A549 (cell line): ENCODE data around the gene TCL1A. TPM values are rescaled to one million over a fixed set of nuclear protein-coding genes. Genes with fewer than 3 reads are reported as not detected.

Experiments used
- ATAC-seq, 2 experiments: fragments of 200-7000 bp in 1 of 2; fragments of >200 bp in 1 of 2; cut with Nextera tagmentation in 1 of 2; cut with Tn5 transposase in 1 of 2; 3 replicates each; pipeline versions ENCODE4 v1.8.0 to v1.9.1; 2018 to 2020; ENCODE audit warnings: mild to moderate bottlenecking in 1 of 2, moderate library complexity in 1 of 2
- CTCF ChIA-PET: fragments of 300-600 bp; sonication (Branson Sonifier 250); formaldehyde crosslinking; extraction: SDS; loops from one replicate; lab custom pipeline; 2021; ENCODE audit warnings: antibody characterized with exemption, inconsistent platforms; lab: Yijun Ruan, JAX
- POLR2A ChIA-PET: fragments of 350-600 bp; formaldehyde crosslinking; extraction: SDS; loops from one replicate; lab custom pipeline; 2021; ENCODE audit warnings: antibody characterized with exemption, inconsistent platforms; lab: Yijun Ruan, JAX
- DNase-seq, 2 experiments: peaks; one replicate each; pipeline versions ENCODE4 v3.0.0 to v3.0.0-alpha.2; 2011 to 2016; ENCODE audit warnings: low read depth in 1 of 2, low spot score in 1 of 2
- FAIRE-seq: peaks from 2 replicates; lab custom pipeline; 2011; peaks lifted over from hg19 to GRCh38; lab: Jason Lieb, UNC
- H3K27ac ChIP-seq, 2 experiments: fragments of >200 bp; sonication (Bioruptor Twin); formaldehyde crosslinking; 3 replicates each; pipeline ENCODE4 v1.5.1; 2016 to 2017
- H3K4me1 ChIP-seq: fragments of >200 bp; sonication (Bioruptor Twin); formaldehyde crosslinking; 3 replicates; pipeline ENCODE4 v1.6.1; 2016
- H3K4me2 ChIP-seq: fragments of >200 bp; sonication (Bioruptor Twin); formaldehyde crosslinking; 3 replicates; pipeline ENCODE4 v1.6.1; 2016
- H3K4me3 ChIP-seq: fragments of >200 bp; sonication (Bioruptor Twin); formaldehyde crosslinking; 3 replicates; pipeline ENCODE4 v1.5.1; 2016
- H3K9me3 ChIP-seq: fragments of >200 bp; sonication (Bioruptor Twin); formaldehyde crosslinking; 3 replicates; pipeline ENCODE4 v1.6.1; 2016
- ATOH8 ChIP-seq: fragments of 250-450 bp; sonication (Bioruptor Pico); IDR thresholded peaks from 2 replicates; pipeline ENCODE4 v1.5.0; 2020; ENCODE audit warnings: low read depth, mild to moderate bottlenecking, moderate library complexity
- CEBPB ChIP-seq, 2 experiments: fragments of >200 bp in 1 of 2; sonication (Bioruptor Twin) in 1 of 2; formaldehyde crosslinking in 1 of 2; IDR thresholded peaks; 2 replicates each; pipeline ENCODE4 v1.6.1; 2012 to 2016
- CHD4 ChIP-seq: fragments of 200-600 bp; sonication (generic); IDR thresholded peaks from 2 replicates; pipeline ENCODE4 v1.6.1; 2016; ENCODE audit warnings: antibody characterized with exemption, mild to moderate bottlenecking, borderline replicate concordance
- EHF ChIP-seq: fragments of 250-450 bp; sonication (Bioruptor Pico); IDR thresholded peaks from 2 replicates; pipeline ENCODE4 v1.5.0; 2020; ENCODE audit warnings: mild to moderate bottlenecking
- FOSB ChIP-seq: fragments of 250-450 bp; sonication (Bioruptor Pico); IDR thresholded peaks from 2 replicates; pipeline ENCODE4 v1.5.0; 2020; ENCODE audit warnings: mild to moderate bottlenecking, moderate library complexity
- FOSL2 ChIP-seq, 2 experiments: fragments of 450-650 bp in 1 of 2; fragments of >200 bp in 1 of 2; sonication (Bioruptor Twin) in 1 of 2; formaldehyde crosslinking; IDR thresholded peaks; 2 replicates each; pipeline versions ENCODE4 v1.5.0 to v1.6.1; 2016 to 2020; ENCODE audit warnings: mild to moderate bottlenecking in 1 of 2, moderate library complexity in 1 of 2
- HEYL ChIP-seq: fragments of 250-450 bp; sonication (Bioruptor Pico); IDR thresholded peaks from 2 replicates; pipeline ENCODE4 v1.8.0; 2021; ENCODE audit warnings: mild to moderate bottlenecking, moderate library complexity
- HOXA7 ChIP-seq: fragments of 250-450 bp; sonication (Bioruptor Pico); IDR thresholded peaks from 2 replicates; pipeline ENCODE4 v1.5.0; 2020; ENCODE audit warnings: mild to moderate bottlenecking, moderate library complexity
- HOXB13 ChIP-seq: fragments of 250-450 bp; sonication (Bioruptor Pico); IDR thresholded peaks from 2 replicates; pipeline ENCODE4 v1.5.0; 2020; ENCODE audit warnings: low read depth, mild to moderate bottlenecking, moderate library complexity
- JUN ChIP-seq, 2 experiments: fragments of >200 bp; sonication (Bioruptor Twin); formaldehyde crosslinking; IDR thresholded peaks; 2 replicates in 1 of 2; 3 replicates in 1 of 2; pipeline ENCODE4 v1.6.1; 2016 to 2017
- JUNB ChIP-seq: fragments of >200 bp; sonication (Bioruptor Twin); formaldehyde crosslinking; IDR thresholded peaks from 2 replicates; pipeline ENCODE4 v1.6.1; 2016
- KDM1A ChIP-seq: fragments of 200-600 bp; sonication (generic); IDR thresholded peaks from 2 replicates; pipeline ENCODE4 v1.6.1; 2016; ENCODE audit warnings: low read depth, mild to moderate bottlenecking
- NR3C1 ChIP-seq: fragments of >200 bp; sonication (Bioruptor Twin); formaldehyde crosslinking; IDR thresholded peaks from 3 replicates; pipeline ENCODE4 v1.6.1; 2017
- PHF8 ChIP-seq: fragments of 200-600 bp; sonication (generic); IDR thresholded peaks from 2 replicates; pipeline ENCODE4 v1.6.1; 2016; ENCODE audit warnings: low read depth, mild to moderate bottlenecking, antibody characterized with exemption, moderate library complexity, borderline replicate concordance
- POLR2A ChIP-seq: IDR thresholded peaks from 2 replicates; pipeline ENCODE4 v1.6.1; 2012; ENCODE audit warnings: mild to moderate bottlenecking, low read length
- POLR2AphosphoS2 ChIP-seq: conservative IDR thresholded peaks from 2 replicates; pipeline ENCODE4 v1.6.1; 2012; ENCODE audit warnings: low read length, improper control_type of control experiment, inconsistent platforms
- RAD21 ChIP-seq, 2 experiments: fragments of >200 bp in 1 of 2; sonication (Bioruptor Twin) in 1 of 2; formaldehyde crosslinking in 1 of 2; IDR thresholded peaks in 1 of 2; conservative IDR thresholded peaks in 1 of 2; 2 replicates in 1 of 2; 3 replicates in 1 of 2; pipeline ENCODE4 v1.6.1; 2012 to 2018; ENCODE audit warnings: inconsistent platforms in 1 of 2
- ZFP36 ChIP-seq: fragments of 450-650 bp; IDR thresholded peaks from 2 replicates; pipeline ENCODE4 v1.6.1; 2014; ENCODE audit warnings: borderline replicate concordance; ENCODE audit not compliant: partially characterized antibody
- ZNF302 ChIP-seq: fragments of 250-450 bp; sonication (Bioruptor Pico); IDR thresholded peaks from 2 replicates; pipeline ENCODE4 v1.9.0; 2021; ENCODE audit warnings: inconsistent platforms, mild to moderate bottlenecking, moderate library complexity
- WGBS: methylation state at CpG from one replicate; pipeline ENCODE4 v1.1.6; 2017; ENCODE audit errors: missing lambda C conversion rate; 5-methylcytosine and 5-hydroxymethylcytosine counted together
- polyA plus RNA-seq, 4 experiments: library from polyadenylated mRNA; depleted of rRNA in 3 of 4; stranded (reverse); fragments of >200 nt; fragmentation: RNase III in 1 of 4; extraction: RNeasy Plus Mini Kit Qiagen cat#74134 plus additional on column Dnase treatment in 1 of 4; gene quantifications; 2 replicates in 3 of 4; 3 replicates in 1 of 4; pipeline ENCODE4 v1.2.3, GENCODE V29; 2011 to 2017
- TF ChIP-seq, protein P1 (sequence below): fragments of 200-600 bp; sonication (generic); IDR thresholded peaks from 2 replicates; pipeline ENCODE4 v1.6.1; 2016; ENCODE audit warnings: antibody characterized with exemption, mild to moderate bottlenecking, moderate library complexity
- TF ChIP-seq, protein P2 (sequence below): fragments of >200 bp; sonication (Bioruptor Twin); formaldehyde crosslinking; IDR thresholded peaks from 2 replicates; pipeline ENCODE4 v1.6.1; 2016

TCL1A gene
- polyA plus RNA-seq, 2 of the 4 experiments (the other 2 are of a cell fraction): not detected

GRCh38 chr14:95689441-95689840 lies 24.5 kb downstream of the TCL1A start:
- WGBS: 22% methylated on average over 5 of the region's 5 CpGs
- no peaks in the 10 kb centered on the region for H3K9me3 ChIP-seq
- no peak for ATAC-seq
- TF ChIP-seq NR3C1 (no peak), POLR2AphosphoS2 (no peak), ZFP36 (no peak)
- TF ChIP-seq, all 56 proteins: peak for 0
- H3K4me2 ChIP-seq: no peak overlapping the region
- FAIRE-seq (no peak), DNase-seq (no peak)
- ChIA-PET CTCF (interaction anchor here (0.9 kb wide), 1 partner anchor 39 kb away, joined by 3 read pairs; no protein-coding TSS in a partner anchor), POLR2A (no interaction called here)
- no peak overlapping the region for H3K4me3 ChIP-seq
- no peaks in the 10 kb centered on the region for H3K4me1 ChIP-seq
- H3K27ac ChIP-seq: no peak overlapping the region

GRCh38 chr14:95686935-95687334 lies 27.0 kb downstream of the TCL1A start:
- FAIRE-seq: no peak

DNA sequence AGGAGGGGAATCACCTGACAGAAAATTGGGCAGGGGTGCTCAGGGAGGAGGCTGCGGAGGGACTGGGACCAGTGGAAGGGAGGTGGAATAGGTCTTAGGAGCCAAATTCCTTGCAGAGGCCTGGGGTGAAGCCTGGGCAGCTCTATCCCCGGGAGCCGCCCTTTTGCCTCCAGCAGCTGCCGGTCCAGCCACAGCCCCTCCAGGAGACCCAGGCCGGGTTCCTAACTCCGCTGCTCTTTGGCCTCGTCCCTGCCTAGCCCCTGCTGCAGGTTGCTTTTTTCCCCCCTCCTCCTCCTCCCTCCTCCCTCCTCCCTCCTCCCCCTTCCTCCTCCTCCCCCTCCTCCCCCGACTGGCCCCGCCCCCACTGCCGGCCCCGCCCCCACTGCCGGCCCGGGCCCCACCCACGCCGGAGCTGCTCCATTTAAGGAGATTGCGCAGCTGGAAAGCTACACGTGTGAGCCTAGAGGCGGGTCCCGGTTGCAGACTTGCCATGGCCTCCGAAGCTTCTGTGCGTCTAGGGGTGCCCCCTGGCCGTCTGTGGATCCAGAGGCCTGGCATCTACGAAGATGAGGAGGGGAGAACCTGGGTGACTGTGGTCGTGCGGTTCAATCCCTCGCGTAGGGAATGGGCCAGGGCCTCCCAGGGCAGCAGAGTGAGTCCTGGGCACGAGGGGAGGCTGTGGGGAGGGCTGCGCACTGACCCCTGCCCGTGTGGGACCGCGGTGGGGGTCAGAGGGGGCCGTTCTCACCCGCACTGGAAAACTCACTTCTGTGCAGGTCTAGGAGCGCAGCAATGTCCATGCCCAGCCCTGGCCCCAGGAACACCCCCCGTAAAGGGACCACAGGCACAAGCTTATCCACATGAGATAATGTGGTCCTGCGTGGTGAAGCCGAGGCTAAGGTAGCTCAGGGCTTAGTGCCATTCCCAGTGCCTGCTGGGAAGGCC lies 27.7 kb downstream of the TCL1A start, which contains the start of gene TCL1B:
Gene TCL1B, plus strand, starts transcription at position 449 of the 945 bp plus-strand sequence. Its CDS starts 42 bp downstream, at position 491.
- no peak for DNase-seq
- Histone ChIP-seq H3K4me1 (no peaks in the 10 kb centered on the region), H3K27ac (no peak within 1 kb of the TSS), H3K9me3 (no peaks in the 10 kb centered on the region), H3K4me3 (no peak within 1 kb of the TSS), H3K4me2 (no peak within 1 kb of the TSS)
- CTCF ChIA-PET: interaction anchor here (0.9 kb wide), 1 partner anchor 11 kb away, joined by 3 read pairs; no protein-coding TSS in a partner anchor
- no peak for TF ChIP-seq CEBPB (IDR thresholded peaks at IDR 0.05)
- TF ChIP-seq, protein P1, sequence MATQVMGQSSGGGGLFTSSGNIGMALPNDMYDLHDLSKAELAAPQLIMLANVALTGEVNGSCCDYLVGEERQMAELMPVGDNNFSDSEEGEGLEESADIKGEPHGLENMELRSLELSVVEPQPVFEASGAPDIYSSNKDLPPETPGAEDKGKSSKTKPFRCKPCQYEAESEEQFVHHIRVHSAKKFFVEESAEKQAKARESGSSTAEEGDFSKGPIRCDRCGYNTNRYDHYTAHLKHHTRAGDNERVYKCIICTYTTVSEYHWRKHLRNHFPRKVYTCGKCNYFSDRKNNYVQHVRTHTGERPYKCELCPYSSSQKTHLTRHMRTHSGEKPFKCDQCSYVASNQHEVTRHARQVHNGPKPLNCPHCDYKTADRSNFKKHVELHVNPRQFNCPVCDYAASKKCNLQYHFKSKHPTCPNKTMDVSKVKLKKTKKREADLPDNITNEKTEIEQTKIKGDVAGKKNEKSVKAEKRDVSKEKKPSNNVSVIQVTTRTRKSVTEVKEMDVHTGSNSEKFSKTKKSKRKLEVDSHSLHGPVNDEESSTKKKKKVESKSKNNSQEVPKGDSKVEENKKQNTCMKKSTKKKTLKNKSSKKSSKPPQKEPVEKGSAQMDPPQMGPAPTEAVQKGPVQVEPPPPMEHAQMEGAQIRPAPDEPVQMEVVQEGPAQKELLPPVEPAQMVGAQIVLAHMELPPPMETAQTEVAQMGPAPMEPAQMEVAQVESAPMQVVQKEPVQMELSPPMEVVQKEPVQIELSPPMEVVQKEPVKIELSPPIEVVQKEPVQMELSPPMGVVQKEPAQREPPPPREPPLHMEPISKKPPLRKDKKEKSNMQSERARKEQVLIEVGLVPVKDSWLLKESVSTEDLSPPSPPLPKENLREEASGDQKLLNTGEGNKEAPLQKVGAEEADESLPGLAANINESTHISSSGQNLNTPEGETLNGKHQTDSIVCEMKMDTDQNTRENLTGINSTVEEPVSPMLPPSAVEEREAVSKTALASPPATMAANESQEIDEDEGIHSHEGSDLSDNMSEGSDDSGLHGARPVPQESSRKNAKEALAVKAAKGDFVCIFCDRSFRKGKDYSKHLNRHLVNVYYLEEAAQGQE: no peak
- no peak for TF ChIP-seq HOXB13 (CRISPR knock-in tag)
- no peak for TF ChIP-seq KDM1A
- no peak for TF ChIP-seq HOXA7 (CRISPR knock-in tag)
- TF ChIP-seq ZNF302 (CRISPR knock-in tag): no peak
- no peak for TF ChIP-seq CHD4
- TF ChIP-seq ATOH8 (CRISPR knock-in tag): no peak
- TF ChIP-seq, protein P2, sequence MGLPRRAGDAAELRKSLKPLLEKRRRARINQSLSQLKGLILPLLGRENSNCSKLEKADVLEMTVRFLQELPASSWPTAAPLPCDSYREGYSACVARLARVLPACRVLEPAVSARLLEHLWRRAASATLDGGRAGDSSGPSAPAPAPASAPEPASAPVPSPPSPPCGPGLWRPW: no peak
- TF ChIP-seq EHF: no peak
- no peak for TF ChIP-seq FOSL2 (IDR thresholded peaks at IDR 0.05)
- no peak for TF ChIP-seq FOSL2 (CRISPR knock-in tag; IDR thresholded peaks at IDR 0.05)
- no peak for TF ChIP-seq RAD21 (conservative IDR thresholded peaks at IDR 0.05 in 1 of 2, IDR thresholded peaks at IDR 0.05 in 1 of 2)
- no peak for TF ChIP-seq ZFP36
- no peak for TF ChIP-seq POLR2A
- TF ChIP-seq JUN (IDR thresholded peaks at IDR 0.05): no peak
- no peak for TF ChIP-seq HEYL (CRISPR knock-in tag)
- TF ChIP-seq PHF8: no peak
- TF ChIP-seq FOSB: no peak
- no peak for ATAC-seq
- POLR2A ChIA-PET: no interaction called here
- no peak for FAIRE-seq
- 61% methylated on average over 24 of the region's 38 CpGs for WGBS

More at GRCh38 chr14:95686935-95687334, 27.0 kb downstream of the TCL1A start:
- H3K4me3 ChIP-seq: no peak overlapping the region
- no peaks in the 10 kb centered on the region for H3K9me3 ChIP-seq
- POLR2A ChIA-PET: no interaction called here
- TF ChIP-seq JUNB: no peak
- TF ChIP-seq, protein P1: no peak
- no peak for TF ChIP-seq HOXB13 (CRISPR knock-in tag)
- WGBS: 29% methylated on average over 2 of the region's 2 CpGs
- CTCF ChIA-PET: no interaction called here
- no peaks in the 10 kb centered on the region for H3K4me1 ChIP-seq
- ATAC-seq: no peak
- H3K27ac ChIP-seq: no peak overlapping the region
- DNase-seq: no peak
- H3K4me2 ChIP-seq: no peak overlapping the region
